IPS DF 6.9 (cell line): ENCODE measurements around the gene LRP4.
"Not testable (repeated sequence)": the region's sequence is repeated elsewhere in the genome, so short reads cannot be mapped to it uniquely, and the experiment has no call there.

Experiments used
- DNase-seq: peaks from one replicate; pipeline ENCODE4 v3.0.0-alpha.2; 2013; ENCODE audit warnings: low read depth, low spot score
- H3K27ac ChIP-seq: one replicate; pipeline ENCODE4 v1.5.1; 2013; ENCODE audit warnings: low read length, control low read depth
- H3K27me3 ChIP-seq: 2 replicates; pipeline ENCODE4 v1.6.1; 2013; ENCODE audit warnings: mild to moderate bottlenecking, low read length; ENCODE audit not compliant: control insufficient read depth, insufficient read depth
- H3K36me3 ChIP-seq: 2 replicates; pipeline ENCODE4 v1.6.1; 2013; ENCODE audit warnings: low read length; ENCODE audit not compliant: control insufficient read depth, insufficient read depth
- H3K4me1 ChIP-seq: 2 replicates; pipeline ENCODE4 v1.6.1; 2013; ENCODE audit warnings: low read length; ENCODE audit not compliant: control insufficient read depth, insufficient read depth
- H3K4me3 ChIP-seq: 2 replicates; pipeline ENCODE4 v1.5.1; 2013; ENCODE audit warnings: mild to moderate bottlenecking, low read length
- H3K9me3 ChIP-seq: 2 replicates; pipeline ENCODE4 v1.6.1; 2013; ENCODE audit warnings: low read length, inconsistent platforms; ENCODE audit not compliant: control insufficient read depth, insufficient read depth
- WGBS: extraction: QIAGEN DNeasy Blood & Tissue Kit; methylation state at CpG from one replicate; pipeline ENCODE4 v1.1.7; 2013; ENCODE audit warnings: mixed read lengths, missing lambda C conversion rate; ENCODE audit not compliant: insufficient read length, insufficient coverage; 5-methylcytosine and 5-hydroxymethylcytosine counted together

The LRP4 gene

DNA sequence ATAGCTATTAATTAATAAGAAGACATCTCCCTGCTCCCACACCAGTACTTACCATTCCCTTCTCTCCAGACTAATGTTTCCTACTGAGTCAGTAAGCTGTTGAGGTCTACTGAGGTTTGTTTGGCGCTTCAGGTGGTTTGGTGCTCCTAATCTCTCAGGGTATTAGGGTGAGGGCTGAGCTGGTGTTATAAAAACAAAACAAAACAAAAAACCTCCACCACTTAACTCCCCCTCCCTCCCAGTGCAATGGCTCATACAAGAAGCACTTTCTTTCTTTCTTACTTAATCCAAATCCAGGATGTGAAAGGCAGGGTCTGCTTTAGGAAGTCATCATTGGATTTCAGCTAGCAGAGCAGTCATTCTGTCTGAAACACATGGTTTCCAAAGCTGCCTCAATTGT lies 33.5 kb upstream of the LRP4 start:
- no CpG with 5 or more reads among the region's 1 CpG for WGBS
- H3K4me1 ChIP-seq = no peaks in the 10 kb centered on the region
- H3K4me3 ChIP-seq = no peak overlapping the region
- H3K27me3 ChIP-seq = no peaks in the 10 kb centered on the region
- no peaks in the 10 kb centered on the region for H3K36me3 ChIP-seq
- no peak overlapping the region for H3K27ac ChIP-seq
- no peaks in the 10 kb centered on the region for H3K9me3 ChIP-seq
- no peak for DNase-seq

- Histone ChIP-seq H3K36me3 (no peaks in the 10 kb centered on the region), H3K9me3 (no peaks in the 10 kb centered on the region), H3K4me1 (no peaks in the 10 kb centered on the region), H3K4me3 (no peak overlapping the region), H3K27ac (no peak overlapping the region), H3K27me3 (no peaks in the 10 kb centered on the region)
- WGBS = no CpG with 5 or more reads among the region's 1 CpG
- no peak for DNase-seq
Observed at GRCh38 chr11:46949297-46949696, 30.9 kb upstream of the LRP4 start.

DNA sequence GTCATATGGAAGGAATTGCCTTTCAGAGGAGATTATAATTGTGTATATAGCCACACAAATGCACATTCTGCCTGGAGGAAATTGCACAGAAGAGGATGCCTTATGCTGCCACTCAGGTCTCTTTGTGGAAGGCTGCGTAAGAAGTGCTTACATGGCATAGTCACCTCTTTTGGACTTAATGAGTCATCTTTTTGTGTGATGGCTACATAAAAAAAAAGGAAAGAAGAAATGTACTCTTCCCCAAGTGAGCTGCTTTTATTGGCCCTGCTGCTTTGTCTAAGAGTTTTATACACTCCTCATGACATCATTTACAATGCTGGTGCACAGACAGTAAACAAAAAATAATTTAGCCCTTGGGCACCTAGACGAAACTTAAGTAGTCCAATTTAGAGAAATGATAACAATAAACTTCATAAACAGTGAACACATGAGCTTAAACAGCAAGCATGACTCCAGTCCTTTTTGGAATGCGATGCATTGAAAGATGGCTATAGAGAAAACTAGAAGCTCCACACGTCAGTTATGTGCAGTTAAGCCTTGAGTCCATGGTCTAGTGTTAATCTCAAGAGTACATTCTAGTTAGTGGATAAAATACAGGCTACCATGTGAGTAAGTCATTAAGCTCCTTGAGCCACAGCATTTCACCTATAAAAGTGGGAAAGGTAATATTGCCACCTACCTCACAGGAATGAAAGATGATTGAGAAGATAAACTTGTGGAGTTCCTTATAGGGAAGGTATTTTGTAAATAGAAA lies 30.2 kb upstream of the LRP4 start:
- Histone ChIP-seq H3K27me3 (no peaks in the 10 kb centered on the region), H3K4me1 (no peaks in the 10 kb centered on the region), H3K36me3 (no peaks in the 10 kb centered on the region), H3K9me3 (no peaks in the 10 kb centered on the region), H3K4me3 (no peak overlapping the region), H3K27ac (no peak overlapping the region)
- DNase-seq = no peak
- WGBS = no CpG with 5 or more reads among the region's 4 CpGs

GRCh38 chr11:46947399-46948077 lies 29.2 kb upstream of the LRP4 start:
- H3K27ac ChIP-seq = no peak overlapping the region
- no CpG with 5 or more reads among the region's 3 CpGs for WGBS
- no peaks in the 10 kb centered on the region for H3K4me1 ChIP-seq
- no peak overlapping the region for H3K4me3 ChIP-seq
- no peaks in the 10 kb centered on the region for H3K27me3 ChIP-seq
- DNase-seq = no peak
- H3K36me3 ChIP-seq = no peaks in the 10 kb centered on the region
- no peaks in the 10 kb centered on the region for H3K9me3 ChIP-seq

GRCh38 chr11:46944356-46945075 lies 26.2 kb upstream of the LRP4 start:
- Histone ChIP-seq H3K9me3 (no peaks in the 10 kb centered on the region), H3K27ac (no peak overlapping the region), H3K36me3 (no peaks in the 10 kb centered on the region), H3K4me3 (no peak overlapping the region), H3K4me1 (no peaks in the 10 kb centered on the region), H3K27me3 (no peaks in the 10 kb centered on the region)
- DNase-seq = no peak
- no CpG with 5 or more reads among the region's 4 CpGs for WGBS

- no peaks in the 10 kb centered on the region for H3K4me1 ChIP-seq
- H3K36me3 ChIP-seq = no peaks in the 10 kb centered on the region
- no CpG with 5 or more reads among the region's 6 CpGs for WGBS
- H3K27ac ChIP-seq = no peak overlapping the region
- no peak for DNase-seq
- H3K9me3 ChIP-seq = no peaks in the 10 kb centered on the region
- H3K27me3 ChIP-seq = no peaks in the 10 kb centered on the region
- no peak overlapping the region for H3K4me3 ChIP-seq
Observed at GRCh38 chr11:46942172-46942571, 23.8 kb upstream of the LRP4 start.

DNA sequence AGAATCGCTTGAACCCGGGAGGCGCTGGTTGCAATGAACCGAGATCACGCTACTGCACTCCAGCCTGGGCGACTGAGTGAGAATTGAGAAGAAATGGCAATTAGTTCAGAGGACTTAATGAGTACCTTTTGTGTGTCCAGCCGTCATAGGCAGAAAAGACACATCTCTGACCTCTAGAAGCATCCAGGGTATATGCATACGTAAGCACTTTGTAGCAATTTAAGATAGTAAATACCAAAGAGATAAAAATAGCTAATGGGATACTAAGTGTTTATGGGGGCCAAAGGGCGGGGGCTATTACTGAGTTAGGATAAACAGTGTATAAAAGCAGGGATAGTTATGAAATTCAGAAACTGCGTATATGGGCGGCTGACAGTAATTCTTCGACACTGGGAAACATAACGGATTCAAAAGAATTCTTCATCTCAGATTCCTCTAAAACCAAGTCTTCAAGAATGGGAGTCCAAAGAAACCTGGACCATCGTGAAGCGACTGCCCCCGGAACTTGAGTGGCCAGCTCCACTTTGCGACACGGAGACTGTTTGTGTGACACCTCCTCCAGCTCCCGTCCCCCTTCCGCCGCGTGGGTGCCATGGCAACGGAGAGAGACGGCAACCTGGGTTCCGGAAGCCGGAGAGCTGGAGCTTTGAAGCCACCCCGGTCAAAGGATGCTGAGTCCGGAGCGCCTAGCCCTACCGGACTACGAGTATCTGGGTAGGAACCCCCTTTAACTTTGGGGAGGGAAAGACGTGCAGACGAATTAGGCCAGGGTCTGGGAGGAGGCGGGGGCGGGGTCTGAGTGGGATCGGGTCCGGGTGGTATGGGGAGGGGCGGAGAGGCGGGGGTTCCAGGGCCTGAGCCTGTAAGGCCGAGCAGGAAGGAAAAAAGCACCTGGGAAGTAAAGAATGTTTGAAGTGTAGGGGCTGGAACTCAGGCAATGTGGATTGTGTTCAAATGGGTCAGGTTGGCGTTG lies 18.1 kb upstream of the LRP4 start, which contains the start of gene CSTPP1:
CSTPP1 (plus strand) TSS at position 624 of the 973 bp plus-strand sequence; CDS start at position 669, 45 bp downstream.
- peak; percentile 89 for DNase-seq
- no peaks in the 10 kb centered on the region for H3K4me1 ChIP-seq
- no peaks in the 10 kb centered on the region for H3K27me3 ChIP-seq
- H3K27ac ChIP-seq = no peak within 1 kb of the TSS
- H3K9me3 ChIP-seq = no peaks in the 10 kb centered on the region
- WGBS = no CpG with 5 or more reads among the region's 41 CpGs
- peak within 1 kb of the TSS; percentile 96; the same call in 1 of the 2 replicates for H3K4me3 ChIP-seq
- H3K36me3 ChIP-seq = no peaks in the 10 kb centered on the region

GRCh38 chr11:46930089-46930488 lies 11.7 kb upstream of the LRP4 start:
- H3K27ac ChIP-seq = no peak overlapping the region
- WGBS = no CpG with 5 or more reads among the region's 1 CpG
- DNase-seq = no peak
- no peaks in the 10 kb centered on the region for H3K27me3 ChIP-seq
- H3K36me3 ChIP-seq = no peaks in the 10 kb centered on the region
- no peaks in the 10 kb centered on the region for H3K9me3 ChIP-seq
- no peak overlapping the region for H3K4me3 ChIP-seq
- no peaks in the 10 kb centered on the region for H3K4me1 ChIP-seq

DNA sequence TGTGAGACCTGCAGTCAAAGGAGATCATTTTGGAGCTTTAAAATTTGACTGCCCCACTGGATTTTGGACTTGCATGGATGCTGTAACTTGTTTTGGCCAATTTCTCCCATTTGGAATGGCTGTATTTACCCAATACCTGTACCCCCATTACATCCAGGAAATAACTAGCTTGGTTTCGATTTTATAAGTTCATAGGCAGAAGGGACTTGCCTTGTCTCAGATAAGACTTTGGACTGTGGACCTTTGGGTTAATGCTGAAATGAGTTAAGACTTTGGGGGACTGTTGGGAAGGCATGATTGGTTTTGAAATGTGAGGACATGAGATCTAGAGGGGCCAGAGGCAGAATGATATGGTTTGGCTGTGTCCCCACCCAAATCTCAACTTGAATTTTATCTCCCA lies 10.4 kb upstream of the LRP4 start:
- DNase-seq, H3K9me3 ChIP-seq, H3K27me3 ChIP-seq, H3K27ac ChIP-seq, H3K4me3 ChIP-seq, H3K36me3 ChIP-seq, H3K4me1 ChIP-seq: not testable (repeated sequence)
- no CpG with 5 or more reads among the region's 1 CpG for WGBS

DNA sequence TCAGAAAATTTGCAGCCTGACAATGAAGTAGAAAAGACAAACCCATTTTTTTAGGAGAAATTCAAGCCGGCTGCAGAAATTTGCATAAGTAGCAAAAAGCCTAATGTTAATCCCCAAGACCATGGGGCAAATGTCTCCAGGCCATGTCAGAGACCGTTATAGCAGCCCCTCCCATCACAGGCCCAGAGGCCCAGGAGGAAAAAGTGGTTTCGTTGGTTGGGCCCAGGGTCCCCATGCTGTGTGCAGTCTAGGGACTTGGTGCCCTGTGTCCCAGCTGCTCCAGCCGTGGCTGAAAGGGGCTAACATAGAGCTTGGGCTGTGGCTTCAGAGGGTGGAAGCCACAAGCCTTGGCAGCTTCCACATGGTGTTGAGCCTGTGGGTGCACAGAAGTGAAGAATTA lies 9.6 kb upstream of the LRP4 start:
- H3K27me3 ChIP-seq, DNase-seq, H3K27ac ChIP-seq, H3K4me1 ChIP-seq, H3K9me3 ChIP-seq, H3K4me3 ChIP-seq, H3K36me3 ChIP-seq: not testable (repeated sequence)
- WGBS = no CpG with 5 or more reads among the region's 4 CpGs
